GM19452 (cell line): ENCODE results near the gene VWA5B2.

Source experiments
- ATAC-seq: cut with Tn5 transposase; IDR thresholded peaks from one replicate; pipeline ENCODE4 v1.9.1; 2021; ENCODE audit not compliant: unreplicated experiment

The VWA5B2 gene

DNA sequence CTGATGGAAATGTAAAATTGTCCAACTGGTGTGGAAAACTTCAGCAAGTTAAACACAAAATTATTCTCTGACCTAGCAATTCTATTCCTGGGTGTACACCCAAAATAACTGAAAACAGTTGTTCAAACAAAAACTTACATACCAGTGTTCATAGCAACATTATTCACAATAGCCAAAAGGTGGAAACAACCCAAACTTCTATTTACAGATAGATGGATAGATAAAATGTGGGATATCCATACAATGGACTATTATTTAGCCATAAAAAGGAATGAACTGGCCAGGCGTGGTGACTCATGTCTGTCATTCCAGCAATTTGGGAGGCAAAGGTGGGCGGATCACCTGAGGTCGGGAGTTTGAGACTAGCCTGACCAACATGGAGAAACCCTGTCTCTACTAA lies 6.9 kb upstream of the VWA5B2 start:
- ATAC-seq = no peak

DNA sequence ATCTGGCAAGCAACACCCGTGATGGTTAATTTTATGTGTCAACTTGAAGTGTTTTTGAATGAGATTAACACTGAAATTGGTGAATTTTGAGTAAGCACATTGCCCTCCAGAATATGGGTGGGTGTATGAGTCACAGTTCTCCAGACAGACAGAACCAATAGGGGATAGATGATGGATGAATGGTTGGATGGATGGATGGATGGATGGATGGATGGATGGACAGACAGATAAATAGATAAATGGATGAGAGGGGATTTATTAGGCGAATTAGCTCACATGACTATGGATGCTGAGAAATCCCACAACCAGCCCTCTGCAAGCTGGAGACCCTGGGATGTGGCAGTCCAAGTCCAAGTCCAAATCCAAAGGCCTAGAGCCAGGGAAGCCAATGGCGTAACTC lies 5.4 kb upstream of the VWA5B2 start:
- ATAC-seq = no peak

DNA sequence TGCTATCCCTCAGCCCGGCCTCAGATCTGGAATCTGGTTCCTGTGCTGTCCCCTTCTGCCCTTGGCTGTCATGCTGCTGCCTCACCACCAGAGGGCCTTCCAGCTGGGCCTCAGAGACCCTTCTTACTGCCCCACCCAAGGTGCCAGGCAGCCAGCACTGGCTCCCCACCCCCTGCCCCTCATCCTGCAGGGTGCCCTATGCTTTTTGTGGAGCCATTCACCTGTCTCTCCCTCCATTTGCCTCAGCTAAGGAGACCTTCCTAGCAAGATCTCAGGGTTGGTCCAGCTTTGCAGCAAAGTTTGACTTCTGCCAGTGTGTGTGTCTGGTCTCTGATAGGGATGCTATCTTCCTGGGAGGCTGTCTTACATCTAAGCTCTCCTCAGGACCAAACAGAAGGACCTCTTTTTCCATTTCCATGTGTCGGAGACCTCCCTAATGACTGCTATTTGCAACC lies 1.9 kb upstream of the VWA5B2 start:
- no peak for ATAC-seq

DNA sequence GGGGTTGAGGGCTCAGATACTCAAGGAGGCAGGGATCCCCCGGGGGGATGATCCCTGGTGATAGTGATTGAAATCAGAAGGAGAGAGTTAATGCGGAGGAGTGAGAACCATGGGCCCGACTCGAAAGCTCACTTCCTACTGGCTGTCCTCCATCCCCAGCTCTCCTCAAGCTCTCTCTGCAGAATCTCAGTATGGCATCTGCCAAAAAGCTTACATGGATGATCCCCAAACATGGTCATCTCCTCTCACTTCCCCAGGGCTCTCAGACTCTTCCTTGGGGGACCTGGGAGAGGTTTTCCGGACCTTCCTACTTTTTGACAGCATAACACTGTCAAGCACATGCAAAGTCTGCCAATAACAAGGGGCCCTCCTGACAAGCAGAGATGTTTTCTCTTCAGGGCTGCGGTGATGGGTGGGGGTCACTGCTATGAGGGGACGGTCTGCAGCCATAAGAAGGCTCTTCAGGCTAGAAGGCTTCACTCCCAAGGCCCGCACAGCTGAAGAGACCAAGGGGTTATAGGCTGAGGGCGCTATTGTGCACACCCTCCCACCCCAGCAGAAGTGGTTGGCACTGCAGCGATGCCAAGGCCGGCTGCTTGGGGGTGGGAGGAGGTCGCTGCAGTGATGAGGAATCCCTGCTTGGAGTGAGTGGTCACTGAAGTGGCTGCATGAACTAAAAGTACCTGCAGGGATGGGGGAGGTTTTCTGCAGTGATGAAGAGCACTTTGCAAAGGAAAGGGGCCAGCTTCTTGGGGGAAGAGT lies 828 bp upstream of the VWA5B2 start:
- no peak for ATAC-seq

- ATAC-seq = no peak
These were observed 757 bp downstream of the VWA5B2 start for GRCh38 chr3:184230081-184230602.

DNA sequence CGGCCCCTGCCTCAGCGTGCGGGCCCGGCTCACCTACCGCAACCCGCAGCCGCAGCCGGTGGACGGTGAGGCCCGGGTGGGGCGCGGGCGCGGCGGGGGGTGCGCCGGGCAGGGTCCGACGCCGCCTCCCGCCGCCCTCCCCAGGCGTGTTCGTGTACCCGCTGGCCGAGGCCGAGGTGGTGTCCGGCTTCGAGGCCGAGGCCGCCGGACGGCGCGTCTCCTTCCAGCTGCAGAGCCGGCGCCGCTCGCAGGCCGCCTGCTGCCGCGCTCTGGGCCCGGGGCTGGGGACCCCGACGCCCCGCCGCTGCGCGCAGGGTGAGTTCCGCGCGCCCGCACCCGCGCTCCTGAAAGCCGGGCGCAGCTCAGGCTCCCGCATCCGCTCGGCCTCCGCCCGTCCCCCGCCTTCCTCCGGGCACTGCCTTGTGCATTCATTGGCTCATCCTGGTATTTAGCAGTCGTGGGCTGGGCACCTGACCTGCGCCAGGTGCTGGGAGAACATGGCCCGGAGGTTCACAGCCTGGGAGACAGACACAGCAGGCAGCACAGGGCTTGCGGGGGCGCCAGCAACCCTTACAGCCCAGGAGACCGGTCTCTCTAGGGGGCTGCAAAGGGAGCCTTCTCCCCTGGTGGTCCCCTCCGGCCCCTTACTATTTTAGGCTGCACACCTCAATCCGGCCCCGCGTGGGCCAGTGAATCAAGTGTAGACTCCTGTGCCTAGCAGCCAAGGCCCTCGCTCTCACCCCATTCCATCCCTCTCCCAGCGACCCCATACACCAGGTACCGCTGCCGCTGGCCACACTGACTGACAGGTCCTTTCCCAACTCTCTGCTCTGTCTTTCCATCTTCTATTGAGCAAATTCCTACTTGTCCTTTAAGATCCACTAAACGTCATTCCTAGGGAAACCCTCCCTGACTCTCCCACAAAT lies 1.5 kb downstream of the VWA5B2 start:
- ATAC-seq = no peak

- ATAC-seq = no peak
These were observed 2.3 kb downstream of the VWA5B2 start for GRCh38 chr3:184231671-184232070.

- no peak for ATAC-seq
These were observed 3.9 kb downstream of the VWA5B2 start for GRCh38 chr3:184233127-184233843.

DNA sequence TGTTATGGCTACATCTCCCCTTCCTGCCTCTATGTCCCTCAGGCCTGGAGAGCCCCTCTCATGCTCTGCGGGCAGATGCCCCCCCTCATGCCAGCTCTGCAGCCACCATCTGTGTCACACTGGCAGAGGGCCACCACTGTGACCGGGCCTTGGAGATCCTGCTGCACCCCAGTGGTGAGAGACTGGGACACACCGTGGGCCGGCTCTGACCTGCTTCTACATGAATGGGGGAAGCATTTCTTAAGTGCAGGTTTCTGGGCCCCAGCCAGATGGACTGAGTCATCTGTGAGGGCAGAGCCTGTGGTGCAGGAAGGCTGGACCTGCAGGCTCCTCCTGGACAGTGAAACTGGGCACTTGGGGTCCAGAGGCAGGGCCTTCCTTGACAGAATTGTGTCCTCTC lies 4.8 kb downstream of the VWA5B2 start:
- ATAC-seq = no peak

GRCh38 chr3:184234671-184235380 lies 5.4 kb downstream of the VWA5B2 start:
- ATAC-seq = no peak

- ATAC-seq = no peak
These were observed 6.1 kb downstream of the VWA5B2 start for GRCh38 chr3:184235381-184236032.

- no peak for ATAC-seq
These were observed 6.6 kb downstream of the VWA5B2 start for GRCh38 chr3:184236033-184236410.

DNA sequence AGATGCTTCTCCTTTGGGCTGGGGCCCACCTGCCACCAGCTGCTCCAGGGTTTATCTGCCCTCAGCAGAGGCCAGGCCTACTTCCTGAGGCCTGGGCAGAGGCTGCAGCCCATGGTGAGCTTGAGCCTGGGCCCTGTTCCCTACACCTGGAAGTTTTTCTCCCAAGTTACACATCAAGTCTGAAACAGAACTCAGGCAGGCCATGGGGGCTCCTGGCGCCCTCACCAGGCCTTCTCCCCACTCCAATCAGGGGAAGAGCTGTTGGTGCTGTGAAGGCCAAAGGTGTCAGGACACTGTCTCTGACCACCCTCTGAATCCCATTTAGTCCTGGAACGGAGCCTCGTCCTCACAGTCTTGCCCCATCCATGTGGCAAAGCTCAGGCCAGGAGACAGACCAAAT lies 7.3 kb downstream of the VWA5B2 start:
- no peak for ATAC-seq

- no peak for ATAC-seq
These were observed 7.8 kb downstream of the VWA5B2 start for GRCh38 chr3:184237211-184237610.

DNA sequence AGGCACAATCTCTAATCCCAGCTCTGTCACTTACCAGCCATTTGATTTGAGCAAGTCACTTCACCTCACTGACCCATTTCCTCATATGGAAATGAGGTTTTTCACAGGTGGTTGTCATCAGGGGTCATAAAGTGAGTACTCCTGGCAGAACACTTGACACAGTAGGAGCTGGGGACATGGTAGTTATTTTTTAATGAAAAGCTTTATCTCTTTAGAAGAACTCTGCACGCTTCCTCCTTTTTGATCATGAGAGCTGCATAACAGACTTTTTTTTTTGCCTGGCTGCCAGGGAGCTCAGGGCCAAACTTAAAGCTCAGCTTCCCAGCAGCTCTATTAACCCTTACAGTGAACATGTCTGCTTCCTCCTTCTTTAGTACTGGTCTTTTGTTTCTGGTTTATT lies 8.4 kb downstream of the VWA5B2 start:
- ATAC-seq = no peak

- no peak for ATAC-seq
These were observed 8.9 kb downstream of the VWA5B2 start for GRCh38 chr3:184238246-184238818.

DNA sequence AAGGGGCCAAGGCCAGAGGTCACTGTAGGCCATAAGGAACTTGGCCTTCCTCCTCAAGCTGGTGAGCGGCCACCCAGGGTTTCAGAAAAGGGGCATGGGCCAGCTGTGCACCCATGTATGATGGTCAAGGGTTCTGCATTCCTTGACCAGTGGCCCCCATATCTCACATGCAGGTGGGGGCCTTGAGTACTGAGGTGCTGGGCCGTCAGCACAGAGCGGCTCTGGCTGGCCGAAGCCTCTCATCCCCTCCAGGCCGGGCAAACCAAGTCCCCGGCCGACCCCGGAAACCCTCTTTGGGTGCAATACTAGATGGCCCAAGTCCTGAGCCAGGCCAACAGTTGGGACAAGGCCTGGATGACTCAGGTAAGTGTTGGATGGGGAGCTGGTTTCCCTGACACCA lies 9.8 kb downstream of the VWA5B2 start:
- ATAC-seq = no peak

- no peak for ATAC-seq
These were observed 10.3 kb downstream of the VWA5B2 start for GRCh38 chr3:184239708-184240107.

DNA sequence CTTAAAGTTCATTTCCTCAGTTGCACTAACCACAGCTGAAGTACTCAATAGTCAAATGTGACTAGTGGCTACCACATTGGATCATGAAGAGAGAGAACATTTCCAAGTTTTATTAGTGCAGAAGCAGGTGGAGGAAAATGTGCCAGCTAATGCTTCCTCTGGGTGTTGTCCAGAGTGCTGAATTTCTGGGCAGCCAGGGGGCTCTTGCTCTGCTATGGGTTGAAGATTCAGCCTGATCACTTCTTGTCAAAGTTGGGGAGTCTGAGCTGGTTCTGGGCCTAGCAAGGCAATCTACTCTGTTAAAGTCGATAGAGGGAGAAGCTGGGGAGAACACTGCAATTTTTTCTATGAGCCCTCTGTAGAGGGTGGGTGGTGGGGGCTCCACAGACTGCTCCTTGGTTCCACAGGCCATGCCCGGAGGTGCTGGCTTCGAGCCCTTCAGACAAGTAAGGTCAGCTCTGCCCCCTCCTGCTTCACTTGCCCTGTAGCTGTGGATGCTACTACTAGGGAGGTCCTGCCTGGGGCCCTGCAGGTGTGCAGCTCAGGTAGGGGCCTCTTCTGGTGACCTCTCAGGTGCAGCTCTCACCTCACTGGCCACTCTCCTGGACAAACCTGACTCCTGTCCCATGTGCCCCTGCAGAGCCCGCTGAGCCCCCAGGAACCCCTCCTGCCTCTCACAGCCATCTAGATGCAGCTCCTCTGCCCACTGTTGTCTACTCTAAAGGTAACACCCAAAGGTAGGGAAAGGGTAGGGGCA lies 11.2 kb downstream of the VWA5B2 start:
- ATAC-seq = no peak
